GM18858 (cell line): Measurements from ENCODE around the gene MYCN.
"Not testable (repeated sequence)": the region's sequence is repeated elsewhere in the genome, so short reads cannot be mapped to it uniquely, and the experiment has no call there.

ENCODE experiments used
- ATAC-seq: cut with Tn5 transposase; IDR thresholded peaks from one replicate; pipeline ENCODE4 v1.9.1; 2021; ENCODE audit not compliant: unreplicated experiment

The MYCN gene

DNA sequence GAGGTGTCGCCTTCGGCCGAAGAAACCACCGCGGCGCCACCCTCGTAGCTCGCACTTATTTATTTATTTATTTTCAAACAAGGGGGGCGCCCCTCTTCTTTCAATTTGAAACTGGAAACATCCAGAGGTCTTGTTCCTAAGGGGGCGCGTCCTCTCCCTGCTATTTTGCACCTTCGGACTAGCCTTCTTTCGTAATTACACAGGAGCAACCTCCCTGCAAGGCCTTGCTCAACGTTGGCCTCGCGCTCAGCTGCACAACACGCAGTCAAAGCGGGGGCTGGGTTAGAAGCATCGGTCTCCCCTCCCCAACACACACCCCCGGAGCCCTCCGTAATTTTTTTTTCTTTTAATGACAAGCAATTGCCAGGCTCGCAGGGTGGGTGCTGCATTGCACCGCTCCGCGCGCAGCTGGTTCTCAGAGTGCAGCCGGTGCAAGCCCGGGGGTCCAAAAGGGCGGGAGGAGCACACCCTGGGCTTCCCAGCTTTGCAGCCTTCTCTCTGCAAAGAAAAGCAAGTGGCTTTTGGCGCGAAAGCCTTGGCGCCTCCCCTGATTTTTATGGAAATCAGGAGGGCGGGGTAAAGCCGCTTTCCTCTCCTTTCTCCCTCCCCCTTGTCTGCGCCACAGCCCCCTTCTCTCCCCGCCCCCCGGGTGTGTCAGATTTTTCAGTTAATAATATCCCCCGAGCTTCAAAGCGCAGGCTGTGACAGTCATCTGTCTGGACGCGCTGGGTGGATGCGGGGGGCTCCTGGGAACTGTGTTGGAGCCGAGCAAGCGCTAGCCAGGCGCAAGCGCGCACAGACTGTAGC lies at the start of gene MYCN:
Gene MYCN, plus strand, starts transcription at position 697 of the 807 bp plus-strand sequence. CDS start 1,515 bp downstream, outside the sequence.
- no peak for ATAC-seq

- no peak for ATAC-seq
These were observed 49.1 kb upstream of the MYCN start for GRCh38 chr2:15890936-15891905.

DNA sequence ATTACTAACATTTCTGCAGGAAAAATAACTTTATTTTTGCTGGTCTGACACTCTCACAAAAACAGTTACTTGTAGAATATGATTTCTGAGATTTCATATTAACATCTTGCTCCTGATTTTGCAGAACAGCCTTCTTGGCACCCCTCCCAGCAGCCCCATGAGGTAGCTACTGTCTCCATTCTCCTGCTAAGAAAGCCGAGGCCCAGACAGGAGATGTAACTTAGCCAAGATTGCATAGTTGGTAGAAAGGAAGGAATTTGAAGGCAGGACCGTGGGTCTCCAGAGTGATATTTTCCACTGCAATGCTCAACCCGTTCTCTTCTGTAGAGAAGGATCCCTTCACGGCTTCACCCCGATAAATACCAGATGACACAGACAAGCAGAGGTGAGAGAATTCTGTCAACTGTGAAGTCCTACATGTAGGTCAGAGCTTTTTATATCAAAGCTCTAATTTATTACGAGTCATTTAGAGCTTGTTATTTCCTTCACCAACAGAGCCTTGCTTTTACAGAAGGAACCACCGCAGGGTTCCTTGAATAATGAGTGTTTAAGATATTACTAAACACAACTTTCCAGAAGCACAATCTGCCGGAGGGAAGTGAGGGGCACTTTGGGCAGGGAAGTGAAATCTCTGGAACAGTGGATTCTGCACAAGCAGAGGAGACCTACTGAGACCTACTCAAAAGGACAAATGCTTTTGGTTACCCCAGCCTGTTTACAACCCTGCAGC lies 48.0 kb upstream of the MYCN start:
- ATAC-seq = no peak

DNA sequence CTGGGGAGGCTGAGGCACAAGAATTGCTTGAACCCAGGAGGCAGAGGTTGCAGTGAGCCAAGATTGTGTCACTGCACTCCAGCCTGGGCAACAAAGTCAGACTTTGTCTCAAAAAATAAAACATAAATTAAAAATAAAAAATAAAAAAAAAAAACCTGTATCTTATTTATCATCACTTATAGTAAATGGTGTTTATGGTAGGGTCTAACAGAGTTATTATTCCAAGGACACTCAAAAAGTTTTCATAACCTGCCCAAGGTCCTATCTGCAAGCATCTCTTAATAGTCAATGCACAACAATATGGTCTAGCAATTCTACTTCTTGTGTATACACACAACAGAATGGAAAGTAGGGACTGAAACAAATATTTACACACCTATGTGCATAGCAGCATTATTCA lies 47.3 kb upstream of the MYCN start:
- ATAC-seq = no peak

GRCh38 chr2:15893689-15894480 lies 46.5 kb upstream of the MYCN start:
- ATAC-seq = no peak

GRCh38 chr2:15894481-15895144 lies 45.7 kb upstream of the MYCN start:
- ATAC-seq = no peak

DNA sequence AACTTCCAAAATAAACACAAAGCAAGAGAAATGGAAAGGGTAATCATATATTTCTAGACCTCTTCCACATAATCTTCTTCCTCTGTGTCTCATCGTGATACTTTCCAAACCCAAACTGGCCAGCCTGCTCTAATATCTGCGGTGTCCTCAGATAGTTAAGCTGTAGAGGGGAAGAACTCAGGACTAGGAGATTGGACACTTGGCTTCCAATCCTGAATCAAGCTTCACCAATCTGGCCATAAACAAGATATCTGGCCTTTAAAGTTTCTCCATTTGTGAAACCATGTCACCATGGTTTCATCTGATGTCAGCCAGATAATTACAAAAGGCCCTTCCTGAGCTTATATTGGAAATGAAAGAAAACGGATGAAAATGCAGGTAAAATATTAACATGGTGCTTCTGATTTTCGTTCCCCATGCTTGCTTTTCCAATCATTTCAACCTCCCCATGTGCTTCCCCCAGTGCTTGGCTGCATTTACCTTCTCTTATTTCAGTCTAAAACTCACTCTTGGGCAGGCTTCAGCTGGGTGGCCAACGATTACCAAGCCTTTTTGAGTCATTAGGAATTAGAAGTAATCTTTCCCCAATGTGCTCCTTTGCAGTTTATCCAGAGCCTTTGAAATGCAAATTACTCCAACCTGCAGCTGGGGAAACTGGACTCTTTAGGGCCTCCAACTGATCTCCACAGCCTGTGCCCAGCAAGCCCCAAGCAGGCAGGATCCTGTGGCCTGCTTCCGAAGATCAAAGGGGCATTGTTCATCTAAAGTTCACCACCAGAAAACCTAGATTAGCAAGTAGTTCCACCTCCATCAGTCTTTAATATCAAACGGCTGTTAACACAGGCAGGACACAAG lies 44.5 kb upstream of the MYCN start:
- no peak for ATAC-seq

DNA sequence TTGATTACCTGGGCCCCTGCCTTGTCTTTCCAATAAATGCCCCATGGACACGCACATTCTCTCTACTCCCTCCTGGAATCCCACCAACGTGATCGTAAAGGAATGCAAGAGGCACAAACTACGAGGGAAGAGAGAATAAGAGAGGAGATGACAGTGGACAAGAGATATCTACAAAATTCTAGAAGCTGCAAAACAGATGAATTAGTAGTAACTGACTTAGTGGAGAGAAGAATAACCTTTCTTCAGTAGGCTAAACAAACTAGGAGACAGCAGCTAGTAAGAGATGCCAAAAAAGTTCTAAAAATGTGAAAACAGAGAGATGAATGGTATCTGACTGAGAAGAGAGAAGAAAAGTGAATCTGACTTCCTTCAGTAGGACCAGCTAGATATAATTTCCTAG lies 43.5 kb upstream of the MYCN start:
- ATAC-seq = no peak

GRCh38 chr2:15897431-15898098 lies 42.8 kb upstream of the MYCN start:
- ATAC-seq = no peak

DNA sequence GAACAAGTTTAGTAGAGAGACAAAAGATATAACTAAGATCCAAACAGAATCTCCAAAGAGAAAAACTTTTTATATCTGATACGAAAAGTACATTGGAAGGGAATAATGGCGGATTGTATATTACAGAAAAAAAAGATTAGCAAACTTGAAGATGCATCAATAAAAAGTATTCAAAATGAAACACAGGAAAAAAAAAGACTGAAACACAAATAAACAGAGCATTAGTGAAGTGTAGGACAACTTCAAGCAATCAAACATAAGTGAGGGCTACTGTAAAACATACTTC lies 41.1 kb upstream of the MYCN start:
- no peak for ATAC-seq

DNA sequence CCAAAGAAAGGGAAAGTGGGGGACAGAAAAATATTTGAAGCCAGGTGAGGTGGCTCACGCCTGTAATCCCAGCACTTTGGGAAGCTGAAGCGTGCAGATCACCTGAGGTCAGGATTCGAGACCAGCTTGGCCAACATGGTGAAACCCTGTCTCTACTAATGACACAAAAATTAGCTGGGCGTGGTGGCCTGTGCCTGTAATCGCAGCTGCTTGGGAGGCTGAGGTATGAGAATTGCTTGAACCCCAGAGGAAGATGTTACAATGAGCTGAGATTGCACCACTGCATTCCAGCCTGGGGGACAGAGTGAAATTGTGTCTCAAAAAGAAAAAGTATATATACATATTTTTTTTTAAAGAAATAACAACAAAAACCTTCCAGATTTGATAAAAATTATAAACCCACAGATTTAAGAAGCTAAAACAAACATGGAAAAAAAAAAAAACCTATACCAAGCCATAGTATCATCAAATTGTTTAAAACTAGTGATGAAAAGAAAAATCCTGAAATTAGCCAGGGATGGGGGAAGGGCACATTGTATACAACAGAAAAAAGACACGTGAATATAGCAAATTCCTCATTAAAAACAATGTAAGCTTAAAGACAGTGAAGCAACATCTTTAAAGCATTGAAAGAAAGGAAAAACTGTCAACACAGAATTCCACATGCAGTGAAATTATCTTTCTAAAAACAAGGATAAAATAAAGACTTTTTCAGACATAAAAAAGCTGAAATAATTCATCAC lies 40.4 kb upstream of the MYCN start:
- ATAC-seq = no peak

- ATAC-seq = no peak
These were observed 39.1 kb upstream of the MYCN start for GRCh38 chr2:15901095-15901807.

GRCh38 chr2:15901808-15902130 lies 38.6 kb upstream of the MYCN start:
- no peak for ATAC-seq

- not testable (repeated sequence) for ATAC-seq
These were observed 36.4 kb upstream of the MYCN start for GRCh38 chr2:15903910-15904309.

DNA sequence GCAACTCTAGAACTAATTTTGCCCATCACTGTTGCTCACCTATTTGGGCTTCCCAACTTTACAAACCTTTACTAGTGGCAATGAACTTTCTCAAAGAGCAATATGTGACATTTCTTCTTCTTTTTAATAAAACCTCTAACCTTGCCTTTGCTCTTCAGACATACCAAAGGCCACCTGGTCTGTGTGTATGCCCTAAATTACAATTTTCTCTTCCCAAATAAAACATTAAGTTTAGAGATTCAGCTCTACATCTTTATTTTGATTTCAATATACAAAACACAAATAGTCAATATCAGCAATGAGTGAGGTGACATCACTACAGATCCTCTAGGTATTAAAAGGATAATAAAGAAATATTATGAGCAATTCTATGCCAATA lies 35.1 kb upstream of the MYCN start:
- ATAC-seq = no peak

- no peak for ATAC-seq
These were observed 34.3 kb upstream of the MYCN start for GRCh38 chr2:15905986-15906491.

GRCh38 chr2:15906778-15907177 lies 33.6 kb upstream of the MYCN start:
- no peak for ATAC-seq
